AG09319 (cell line): ENCODE results near the gene CXCL8.
A peak's percentile ranks its signal among the peaks of the same experiment; 100 is the strongest.

Experiments
- DNase-seq: peaks from one replicate; pipeline ENCODE4 v3.0.0-alpha.2; 2010; ENCODE audit warnings: low read depth; ENCODE audit errors: extremely low read depth
- TF ChIP-seq, protein P1 (sequence below): IDR thresholded peaks from 2 replicates; pipeline ENCODE4 v1.5.1; 2011; ENCODE audit warnings: low read depth, mild to moderate bottlenecking, inconsistent platforms, low read length, moderate library complexity

The CXCL8 gene

GRCh38 chr4:73727685-73728084, 12.7 kb upstream of the CXCL8 start:
- no peak for DNase-seq
- TF ChIP-seq, protein P1, sequence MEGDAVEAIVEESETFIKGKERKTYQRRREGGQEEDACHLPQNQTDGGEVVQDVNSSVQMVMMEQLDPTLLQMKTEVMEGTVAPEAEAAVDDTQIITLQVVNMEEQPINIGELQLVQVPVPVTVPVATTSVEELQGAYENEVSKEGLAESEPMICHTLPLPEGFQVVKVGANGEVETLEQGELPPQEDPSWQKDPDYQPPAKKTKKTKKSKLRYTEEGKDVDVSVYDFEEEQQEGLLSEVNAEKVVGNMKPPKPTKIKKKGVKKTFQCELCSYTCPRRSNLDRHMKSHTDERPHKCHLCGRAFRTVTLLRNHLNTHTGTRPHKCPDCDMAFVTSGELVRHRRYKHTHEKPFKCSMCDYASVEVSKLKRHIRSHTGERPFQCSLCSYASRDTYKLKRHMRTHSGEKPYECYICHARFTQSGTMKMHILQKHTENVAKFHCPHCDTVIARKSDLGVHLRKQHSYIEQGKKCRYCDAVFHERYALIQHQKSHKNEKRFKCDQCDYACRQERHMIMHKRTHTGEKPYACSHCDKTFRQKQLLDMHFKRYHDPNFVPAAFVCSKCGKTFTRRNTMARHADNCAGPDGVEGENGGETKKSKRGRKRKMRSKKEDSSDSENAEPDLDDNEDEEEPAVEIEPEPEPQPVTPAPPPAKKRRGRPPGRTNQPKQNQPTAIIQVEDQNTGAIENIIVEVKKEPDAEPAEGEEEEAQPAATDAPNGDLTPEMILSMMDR = no peak

DNA sequence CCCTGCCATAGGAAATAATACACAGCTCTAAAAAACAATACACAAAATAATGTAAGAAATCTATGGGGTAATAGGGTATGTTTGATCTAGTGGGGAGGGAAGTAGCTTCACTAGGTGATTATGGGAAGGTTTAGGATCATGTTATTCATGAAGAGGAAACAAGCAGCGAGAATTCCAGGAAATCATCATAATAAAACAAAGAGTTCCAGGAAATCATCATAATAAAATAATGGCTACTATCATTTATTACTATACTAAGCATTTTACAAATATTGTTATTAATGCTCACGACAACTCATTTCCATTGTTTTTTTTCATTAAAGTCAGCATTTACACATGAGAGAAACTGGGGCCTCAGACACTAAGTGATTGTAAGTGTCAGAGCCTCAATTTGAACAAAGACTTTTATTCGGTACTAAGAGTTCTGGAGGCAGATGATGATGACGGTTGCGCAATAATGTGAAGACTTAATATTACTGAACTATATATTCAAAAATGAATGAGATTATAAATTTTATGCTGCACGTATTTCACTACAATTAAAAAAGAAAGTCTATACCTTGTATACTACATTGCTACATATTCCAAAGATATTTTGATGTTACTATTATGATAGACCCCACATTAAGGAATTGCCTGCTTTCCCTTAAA, 12.2 kb upstream of the CXCL8 start:
- DNase-seq = no peak
- TF ChIP-seq, protein P1 = no peak

- TF ChIP-seq, protein P1 = peak; percentile 90
- peak; percentile 67 for DNase-seq
Measured at GRCh38 chr4:73729534-73730165, 10.7 kb upstream of the CXCL8 start.

- TF ChIP-seq, protein P1 = no peak
- no peak for DNase-seq
Measured at GRCh38 chr4:73730292-73730691, 10.1 kb upstream of the CXCL8 start.

DNA sequence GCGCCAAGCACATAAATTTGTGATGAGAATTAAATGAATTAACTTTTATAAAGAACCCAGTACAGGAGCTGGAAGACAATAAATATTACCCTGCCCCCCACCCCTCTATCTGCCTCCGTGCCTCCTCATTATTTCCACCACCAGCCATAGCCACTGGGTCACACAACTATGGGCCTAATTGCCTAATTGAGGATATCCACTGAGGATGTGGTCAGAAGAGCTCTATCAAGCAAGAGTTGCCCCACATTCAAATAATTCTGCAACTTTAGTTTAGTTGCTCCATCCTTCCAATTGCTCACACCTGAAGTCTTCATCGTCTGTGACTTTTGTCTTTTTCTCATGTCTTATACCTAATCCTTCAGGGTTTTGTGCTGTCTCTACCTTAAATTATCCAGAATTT, 9.5 kb upstream of the CXCL8 start:
- DNase-seq = no peak
- TF ChIP-seq, protein P1 = no peak

DNA sequence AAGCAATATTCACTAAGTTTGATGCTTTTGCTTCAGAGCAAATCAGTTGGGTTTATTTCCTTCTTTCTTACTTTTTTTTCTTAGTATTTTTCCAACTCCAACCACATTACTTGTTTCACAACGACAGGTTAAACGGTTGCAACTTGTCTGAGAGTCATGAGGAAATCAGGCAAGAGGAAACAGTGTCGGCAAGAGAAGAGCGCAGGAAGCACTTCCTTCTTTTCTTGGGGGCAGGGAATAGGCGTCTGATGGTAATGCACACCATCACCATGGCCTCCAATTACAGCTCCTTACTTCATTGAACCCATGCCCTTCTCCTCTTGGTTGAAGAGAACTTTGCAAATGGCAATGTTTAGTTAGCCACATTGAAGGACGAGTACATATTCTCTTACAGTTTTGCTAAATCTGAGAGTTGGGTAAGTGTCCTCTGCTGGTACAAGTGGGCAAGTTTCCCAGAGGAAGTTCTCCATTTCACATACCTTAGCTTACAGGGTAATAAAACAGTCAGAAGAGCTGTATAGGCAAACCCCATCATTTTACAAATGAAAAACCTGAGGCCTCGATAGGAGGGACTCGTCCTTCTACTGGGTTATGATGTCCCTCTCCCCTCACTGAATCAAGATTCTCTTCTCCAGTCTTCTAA, 8.3 kb upstream of the CXCL8 start:
- TF ChIP-seq, protein P1 = no peak
- no peak for DNase-seq

- TF ChIP-seq, protein P1 = no peak
- DNase-seq = no peak
Measured at GRCh38 chr4:73732759-73733431, 7.5 kb upstream of the CXCL8 start.
